Measurements from ENCODE around the gene ZBTB43.

The ZBTB43 gene

DNA sequence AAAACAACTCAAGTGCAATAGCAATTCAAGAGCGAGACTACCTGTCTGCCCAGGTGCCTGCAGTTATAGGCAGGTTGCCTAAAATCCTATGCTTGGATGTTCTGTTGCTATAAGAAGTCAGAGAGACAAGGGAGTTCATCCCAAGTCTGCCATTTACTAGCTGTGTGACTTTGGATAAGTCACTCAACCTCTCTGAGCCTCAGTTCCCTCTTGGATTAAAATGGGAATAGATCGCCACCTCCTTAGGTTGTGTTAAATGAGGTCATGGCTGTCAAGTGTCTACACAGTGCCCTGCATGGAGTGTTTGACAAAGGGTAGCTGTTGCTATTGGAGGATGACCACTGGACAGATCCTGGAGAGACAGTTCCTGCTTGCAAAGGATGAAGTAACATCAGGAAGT is 54.3 kb downstream of the ZBTB43 start:
- DNase-seq (ENCODE audit: low spot score) = no peak

DNA sequence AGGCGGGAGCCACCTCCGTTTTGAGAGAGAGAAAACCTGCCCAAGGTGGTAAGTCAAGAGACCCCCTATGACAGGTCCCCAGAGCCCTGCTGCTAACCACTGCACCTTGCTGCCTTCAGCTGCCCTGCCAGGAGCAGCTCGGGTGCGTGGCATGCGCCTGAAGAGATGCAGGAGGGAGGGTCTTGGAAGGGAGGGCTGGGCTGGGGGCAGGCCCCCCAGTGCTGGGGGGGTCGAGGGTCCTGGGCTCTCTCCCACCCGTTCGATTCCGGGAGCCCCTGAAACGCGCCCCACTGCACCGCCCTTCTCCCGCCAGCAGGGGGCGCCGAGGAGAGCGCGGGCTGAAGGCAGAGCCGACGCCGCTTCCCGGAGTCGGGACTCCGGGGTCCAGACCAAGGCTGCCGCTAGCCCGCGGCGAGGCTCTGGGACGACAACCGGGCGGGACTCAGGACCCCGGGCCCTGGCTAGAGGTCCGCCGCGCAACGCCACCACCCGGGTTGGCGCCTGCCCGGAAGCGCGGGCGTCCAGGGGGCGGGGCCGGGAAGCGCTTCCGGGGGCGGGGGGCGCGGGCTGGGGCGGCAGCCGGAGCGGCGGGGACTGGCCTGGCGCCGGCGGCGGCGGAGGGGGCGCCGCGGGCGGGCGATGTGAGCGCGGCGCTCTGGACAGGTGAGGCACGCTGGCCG is 55.4 kb downstream of the ZBTB43 start, which contains the start of gene ZBTB34:
Gene ZBTB34, plus strand, starts transcription at position 563 of the 680 bp plus-strand sequence. CDS start 18,761 bp downstream, outside the sequence.
- DNase-seq (ENCODE audit: low spot score) = peak; percentile 82

DNA sequence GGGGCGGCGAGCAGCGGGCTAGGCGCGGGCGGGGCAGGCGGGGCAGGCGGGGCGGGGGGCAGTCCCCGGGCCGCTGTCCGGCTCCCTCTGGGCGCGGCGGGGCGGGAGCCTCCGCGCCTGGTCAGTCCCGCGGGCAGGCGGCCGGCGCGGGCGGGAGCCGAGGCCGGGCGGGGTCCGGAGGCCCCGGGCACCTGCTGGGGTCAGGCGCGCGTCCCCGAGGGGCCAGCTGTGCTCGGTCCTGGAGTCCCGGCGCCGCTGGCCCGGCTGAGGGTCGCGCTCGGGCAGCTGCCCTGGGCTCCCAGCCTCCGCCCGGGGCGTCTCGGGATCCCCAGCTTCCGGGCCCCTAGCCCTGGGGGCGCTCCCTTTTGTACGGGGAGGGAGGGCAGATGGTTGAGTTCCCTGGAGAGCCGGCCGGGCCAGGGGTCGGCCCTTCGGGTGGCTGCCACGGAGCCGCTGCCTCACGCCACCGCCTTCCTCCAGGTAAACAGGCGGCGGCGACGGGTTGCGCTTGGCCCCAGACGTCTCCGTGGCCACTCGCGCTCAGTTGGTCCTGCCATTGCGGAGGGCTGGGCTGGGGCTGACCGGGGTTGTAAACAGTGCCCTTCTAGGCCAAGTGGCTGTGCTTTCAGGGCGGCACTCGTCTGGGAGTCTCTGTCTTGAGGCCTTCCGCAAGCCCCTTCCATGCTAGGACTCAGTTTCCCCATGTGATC is 56.1 kb downstream of the ZBTB43 start:
- peak; percentile 33 for DNase-seq (ENCODE audit: low spot score)

DNA sequence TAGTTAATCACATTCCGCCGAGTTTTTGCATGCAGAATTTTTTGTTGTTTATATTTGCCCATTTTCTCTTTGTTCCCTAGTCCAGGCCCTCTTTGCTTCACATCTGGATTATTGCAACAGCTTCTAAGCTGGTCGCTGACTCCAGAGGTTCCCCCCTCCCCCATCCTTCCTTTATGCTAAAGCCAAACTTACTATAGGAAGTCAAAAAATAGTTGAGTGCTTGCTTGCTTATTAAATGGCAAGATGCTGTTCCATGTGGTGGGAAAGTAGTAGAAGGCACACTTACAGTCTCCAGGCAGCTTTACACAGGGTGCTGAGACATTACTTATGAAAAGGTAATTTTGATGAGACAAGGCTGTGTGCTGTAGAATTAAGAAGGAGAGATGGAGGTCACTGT is 56.9 kb downstream of the ZBTB43 start:
- peak; percentile 55 for DNase-seq (ENCODE audit: low spot score)

DNA sequence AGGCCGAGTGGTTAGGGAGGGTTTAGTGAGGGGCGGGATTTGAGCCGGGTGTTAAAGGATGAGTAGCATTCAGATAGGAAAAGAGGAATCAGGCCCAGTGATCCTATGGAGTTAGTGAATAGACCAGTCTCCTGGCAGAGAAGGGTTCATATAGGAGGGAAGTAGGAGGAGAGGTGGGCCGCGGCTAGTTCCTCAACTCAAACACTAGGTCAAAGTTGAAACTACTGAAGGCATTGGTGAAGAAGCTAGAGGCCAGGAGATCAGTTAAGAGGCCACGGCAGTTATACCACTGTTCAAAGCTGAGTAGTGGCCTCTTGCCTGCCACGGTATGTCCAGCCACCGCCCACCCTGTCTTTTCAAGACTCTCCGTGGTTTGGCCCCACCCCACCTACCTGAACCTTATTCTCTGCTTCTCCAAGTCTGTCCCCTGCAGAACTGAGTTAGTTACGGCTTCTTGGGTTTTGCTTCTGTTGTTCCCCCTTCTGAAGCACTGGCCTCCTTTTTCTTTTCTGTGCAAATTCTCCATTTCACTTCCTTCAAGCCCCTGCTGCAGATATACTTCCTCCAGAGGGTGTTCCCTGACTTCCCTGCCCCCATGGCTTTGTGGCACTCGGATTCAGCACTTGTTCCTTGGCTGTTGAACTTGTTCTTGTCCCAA is 57.4 kb downstream of the ZBTB43 start:
- peak; percentile 33 for DNase-seq (ENCODE audit: low spot score)

DNA sequence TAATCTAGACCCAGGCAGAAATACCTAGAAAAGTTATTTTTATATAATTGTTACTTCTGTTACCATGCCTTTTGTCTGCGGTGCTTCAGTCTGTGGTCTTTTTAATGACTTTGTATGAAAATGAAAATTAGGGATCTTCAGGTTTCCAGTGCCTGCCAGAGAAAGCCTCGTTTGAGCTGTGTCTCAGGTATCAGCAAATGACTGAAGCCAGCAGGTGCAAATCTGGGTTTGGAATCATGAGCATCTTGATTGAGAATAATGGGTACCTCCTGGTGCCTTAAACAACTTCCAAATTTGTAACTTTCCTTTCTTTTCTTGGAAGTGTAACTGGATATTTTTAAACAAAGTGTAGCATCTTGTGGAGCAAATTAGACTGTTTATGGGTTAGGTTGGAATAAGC is 59.9 kb downstream of the ZBTB43 start:
- DNase-seq (ENCODE audit: low spot score) = no peak

DNA sequence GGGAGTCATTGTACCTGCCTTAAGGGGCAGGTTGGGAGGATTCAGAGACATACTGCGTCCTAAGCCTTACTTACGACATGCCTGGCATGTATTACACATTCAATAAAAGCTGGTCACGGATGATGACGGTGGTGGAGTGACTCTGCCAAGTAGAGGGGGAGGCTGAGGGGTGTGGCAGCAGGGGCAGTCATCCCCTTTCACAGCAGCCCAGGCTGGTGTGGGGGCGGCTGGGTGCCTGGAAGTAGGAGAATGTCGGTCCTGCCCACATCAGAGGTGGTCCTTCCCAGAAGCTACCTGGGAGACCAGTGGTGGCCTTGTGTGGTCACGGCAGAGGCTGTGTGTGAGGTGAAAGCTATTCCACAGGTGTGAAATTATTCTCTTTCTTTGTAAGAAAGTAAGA is 64.5 kb downstream of the ZBTB43 start:
- DNase-seq (ENCODE audit: low spot score) = no peak

DNA sequence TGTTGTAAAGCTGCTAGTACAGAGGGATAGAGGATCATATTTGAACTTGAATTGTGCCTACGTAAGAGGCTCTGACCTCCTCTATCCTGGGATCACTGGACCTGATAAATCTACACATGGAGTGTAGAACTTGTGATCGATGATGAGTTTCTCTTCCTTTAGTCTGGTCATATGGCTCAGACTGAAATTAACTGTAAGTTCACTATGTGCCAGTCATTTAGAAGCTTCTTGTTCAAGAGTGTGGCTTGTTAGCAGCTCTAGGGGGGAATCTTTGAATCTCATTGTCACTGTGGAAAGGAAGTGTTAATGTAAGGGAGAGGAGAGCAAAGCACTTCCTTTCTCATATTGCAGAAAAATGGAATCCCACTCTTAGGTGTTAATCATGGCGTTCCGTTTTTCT is 67.7 kb downstream of the ZBTB43 start:
- no peak for DNase-seq (ENCODE audit: low spot score)

DNA sequence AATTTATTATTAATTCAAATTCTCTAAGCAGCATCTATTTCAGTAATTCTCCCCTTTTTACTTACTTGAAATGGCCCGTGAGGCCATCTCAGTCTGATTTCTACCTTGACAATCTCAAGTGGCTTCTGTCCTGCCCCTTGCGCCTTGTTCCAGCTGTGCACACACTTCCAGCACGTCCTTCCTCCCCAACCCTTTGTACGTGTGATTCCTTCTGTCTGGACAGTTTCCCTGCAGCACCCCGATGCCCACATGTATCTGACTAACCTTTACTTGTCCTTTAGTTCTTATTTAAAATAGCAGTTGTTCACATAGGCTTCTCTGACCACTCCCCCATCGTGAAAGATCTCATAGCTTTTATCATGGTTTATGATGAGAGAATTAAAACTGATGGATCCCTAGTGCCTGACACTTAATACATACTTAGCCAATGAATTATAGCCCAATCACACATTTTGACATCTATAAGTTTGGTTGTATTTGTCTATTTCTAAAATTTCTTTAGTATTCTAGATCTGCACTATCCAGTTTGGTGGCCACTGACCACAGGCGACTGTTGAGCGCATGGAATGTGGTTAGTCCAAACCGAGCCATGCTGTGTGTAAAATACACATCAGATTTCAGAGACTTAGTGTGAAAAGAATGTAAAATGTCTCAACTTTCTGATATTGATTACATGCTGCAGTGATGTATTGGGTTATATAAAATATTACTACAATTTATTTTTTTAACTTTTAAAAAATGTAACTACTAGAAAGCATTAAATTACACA is 69.9 kb downstream of the ZBTB43 start:
- no peak for DNase-seq (ENCODE audit: low spot score)

DNA sequence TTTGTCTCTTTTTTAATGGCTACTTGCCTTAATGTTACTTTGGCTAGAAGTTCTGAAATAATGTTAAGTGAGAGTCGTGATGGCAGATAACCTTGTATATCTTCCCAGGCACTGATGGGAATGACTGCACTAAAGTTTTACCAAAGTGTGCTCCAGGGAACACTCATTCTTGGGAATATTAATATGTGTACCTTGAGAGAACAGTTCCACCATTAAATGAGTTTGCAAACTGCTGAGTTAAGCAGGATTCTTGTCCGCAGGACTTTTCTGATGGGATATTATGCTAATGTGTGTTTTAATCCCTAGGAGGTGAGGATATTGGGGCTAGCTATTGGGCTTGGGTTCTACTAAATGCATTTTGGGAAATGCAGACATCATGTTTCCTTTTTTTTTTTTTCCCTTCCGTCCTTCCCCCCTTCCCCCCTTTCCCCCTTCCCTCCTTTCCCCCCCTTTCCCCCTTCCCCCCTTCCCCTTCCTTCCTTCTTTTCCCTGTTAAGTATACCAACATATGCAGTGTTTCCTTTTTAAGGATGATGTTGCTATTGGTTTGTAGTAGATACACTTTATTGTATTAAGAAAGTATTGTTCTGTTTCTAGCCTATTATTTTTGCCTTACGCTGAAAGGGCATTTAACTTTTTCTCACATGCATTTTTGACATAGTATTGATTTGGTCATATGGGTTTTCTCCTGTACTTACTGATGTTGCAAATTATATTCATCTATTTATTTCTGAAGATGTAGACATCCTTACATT is 71.1 kb downstream of the ZBTB43 start:
- no peak for DNase-seq (ENCODE audit: low spot score)

DNA sequence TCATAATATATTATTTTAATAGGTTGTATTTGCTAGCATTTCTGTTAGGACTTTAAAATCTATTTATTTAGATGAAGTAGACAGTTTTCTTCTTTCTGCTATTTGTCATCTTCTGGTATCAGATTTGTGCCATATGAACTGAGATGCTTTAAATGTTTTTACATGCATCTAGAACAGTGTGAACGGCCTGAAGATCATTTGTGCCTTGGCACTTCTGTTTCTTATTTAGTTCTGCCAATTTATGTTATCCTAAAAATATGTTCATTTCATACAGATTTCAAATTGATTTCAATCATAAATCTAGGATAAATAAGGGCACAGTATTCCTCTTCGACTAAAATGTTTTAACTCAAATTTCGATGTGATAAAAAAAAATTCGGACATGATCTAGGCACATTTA is 71.7 kb downstream of the ZBTB43 start:
- no peak for DNase-seq (ENCODE audit: low spot score)

DNA sequence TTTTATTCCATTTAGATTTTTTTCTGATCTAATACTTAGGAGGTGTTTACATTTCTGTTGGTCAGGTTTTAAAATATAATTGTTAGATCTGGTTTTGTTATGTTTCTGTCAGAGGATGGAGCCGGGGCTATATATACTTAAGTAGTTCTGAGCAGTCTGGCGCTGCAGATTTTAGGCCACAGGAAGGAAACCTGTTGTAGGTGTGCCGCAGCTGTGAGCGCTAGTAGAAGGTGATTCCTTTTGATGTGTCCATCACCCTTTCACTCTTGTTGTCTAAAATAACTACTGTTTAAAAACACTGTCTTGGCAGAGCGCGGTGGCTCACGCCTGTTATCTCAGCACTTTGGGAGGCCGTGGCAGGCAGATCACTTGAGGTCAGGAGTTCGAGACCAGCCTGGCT is 72.6 kb downstream of the ZBTB43 start:
- no peak for DNase-seq (ENCODE audit: low spot score)

DNA sequence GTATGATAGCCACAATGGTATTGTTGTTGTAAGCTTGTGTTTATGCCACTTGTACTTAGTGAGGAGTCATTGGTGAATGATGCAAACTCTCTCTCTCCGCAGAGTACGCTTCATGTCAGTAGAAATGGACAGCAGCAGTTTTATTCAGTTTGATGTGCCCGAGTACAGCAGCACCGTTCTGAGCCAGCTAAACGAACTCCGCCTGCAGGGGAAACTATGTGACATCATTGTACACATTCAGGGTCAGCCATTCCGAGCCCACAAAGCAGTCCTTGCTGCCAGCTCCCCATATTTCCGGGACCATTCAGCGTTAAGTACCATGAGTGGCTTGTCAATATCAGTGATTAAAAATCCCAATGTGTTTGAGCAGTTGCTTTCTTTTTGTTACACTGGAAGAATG is 74.4 kb downstream of the ZBTB43 start:
- DNase-seq (ENCODE audit: low spot score) = no peak

DNA sequence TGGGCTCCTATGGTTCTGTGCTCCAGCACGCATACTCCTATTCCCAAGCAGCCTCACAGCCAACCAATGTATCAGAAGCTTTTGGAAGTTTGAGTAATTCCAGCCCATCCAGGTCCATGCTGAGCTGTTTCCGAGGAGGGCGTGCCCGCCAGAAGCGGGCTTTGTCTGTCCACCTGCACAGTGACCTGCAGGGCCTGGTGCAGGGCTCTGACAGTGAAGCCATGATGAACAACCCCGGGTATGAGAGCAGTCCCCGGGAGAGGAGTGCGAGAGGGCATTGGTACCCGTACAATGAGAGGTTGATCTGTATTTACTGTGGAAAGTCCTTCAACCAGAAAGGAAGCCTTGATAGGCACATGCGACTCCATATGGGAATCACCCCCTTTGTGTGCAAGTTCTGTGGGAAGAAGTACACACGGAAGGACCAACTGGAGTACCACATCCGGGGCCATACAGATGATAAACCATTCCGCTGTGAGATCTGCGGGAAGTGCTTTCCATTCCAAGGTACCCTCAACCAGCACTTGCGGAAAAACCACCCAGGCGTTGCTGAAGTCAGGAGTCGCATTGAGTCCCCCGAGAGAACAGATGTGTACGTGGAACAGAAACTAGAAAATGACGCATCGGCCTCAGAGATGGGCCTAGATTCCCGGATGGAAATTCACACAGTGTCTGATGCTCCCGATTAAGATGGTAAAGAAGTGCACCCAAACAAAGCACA is 75.5 kb downstream of the ZBTB43 start:
- no peak for DNase-seq (ENCODE audit: low spot score)

DNA sequence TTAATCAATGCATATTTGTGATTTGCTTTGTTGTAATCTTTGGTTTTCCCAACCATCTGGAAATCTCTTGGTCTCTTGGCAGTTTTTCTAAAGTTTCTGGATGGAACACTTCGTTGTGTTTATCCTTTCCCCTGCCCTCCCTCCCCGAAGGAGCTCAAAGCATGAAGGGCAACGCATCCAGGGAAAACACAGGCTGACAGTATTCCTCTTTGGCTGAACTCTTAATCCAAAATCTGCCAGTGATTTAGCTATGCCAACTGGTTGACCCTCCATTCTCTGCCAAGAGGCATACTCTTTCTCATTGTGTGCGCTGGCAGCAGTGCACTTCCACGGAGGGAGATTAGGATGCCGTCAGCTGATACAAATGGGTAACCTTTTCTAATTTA is 76.1 kb downstream of the ZBTB43 start:
- no peak for DNase-seq (ENCODE audit: low spot score)

DNA sequence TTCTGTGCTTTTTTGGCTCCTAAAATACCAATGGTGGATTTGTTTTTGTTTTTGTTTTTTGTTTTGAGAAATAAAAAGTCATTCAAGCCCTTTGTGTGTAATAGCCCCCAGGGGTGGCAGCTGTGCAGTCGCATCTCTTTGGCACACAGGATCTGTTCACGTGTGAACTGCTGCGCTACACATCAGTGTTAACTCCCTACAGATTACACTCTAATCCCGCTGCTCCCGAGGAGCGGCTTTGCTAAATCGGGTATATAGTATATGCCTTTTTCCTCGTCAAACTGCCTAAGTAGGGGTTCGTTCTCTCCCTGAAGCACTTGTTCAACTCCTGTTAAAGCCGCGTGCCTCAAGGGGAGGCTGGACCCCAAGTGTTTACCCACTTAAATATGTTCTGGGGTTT is 77.9 kb downstream of the ZBTB43 start:
- no peak for DNase-seq (ENCODE audit: low spot score)

DNA sequence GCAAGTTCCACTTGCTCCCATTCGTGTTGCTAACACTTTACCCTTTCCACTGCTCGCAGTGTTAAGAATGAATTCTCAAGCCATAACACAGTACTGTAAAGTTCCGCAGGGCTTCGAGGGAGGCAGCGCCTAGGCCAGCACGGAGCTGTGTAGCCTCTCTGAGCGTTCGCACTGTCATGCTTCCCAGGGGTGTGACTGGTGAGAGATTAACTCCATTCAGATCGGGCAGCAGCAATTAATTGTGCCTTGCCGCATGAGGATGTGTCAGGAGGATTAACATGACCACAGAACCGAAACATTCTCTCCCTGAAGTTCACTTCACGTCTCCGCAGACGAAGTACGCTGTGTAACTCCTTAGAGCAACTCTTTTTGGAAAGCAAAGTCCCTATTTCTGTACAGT is 78.8 kb downstream of the ZBTB43 start:
- DNase-seq (ENCODE audit: low spot score) = no peak

DNA sequence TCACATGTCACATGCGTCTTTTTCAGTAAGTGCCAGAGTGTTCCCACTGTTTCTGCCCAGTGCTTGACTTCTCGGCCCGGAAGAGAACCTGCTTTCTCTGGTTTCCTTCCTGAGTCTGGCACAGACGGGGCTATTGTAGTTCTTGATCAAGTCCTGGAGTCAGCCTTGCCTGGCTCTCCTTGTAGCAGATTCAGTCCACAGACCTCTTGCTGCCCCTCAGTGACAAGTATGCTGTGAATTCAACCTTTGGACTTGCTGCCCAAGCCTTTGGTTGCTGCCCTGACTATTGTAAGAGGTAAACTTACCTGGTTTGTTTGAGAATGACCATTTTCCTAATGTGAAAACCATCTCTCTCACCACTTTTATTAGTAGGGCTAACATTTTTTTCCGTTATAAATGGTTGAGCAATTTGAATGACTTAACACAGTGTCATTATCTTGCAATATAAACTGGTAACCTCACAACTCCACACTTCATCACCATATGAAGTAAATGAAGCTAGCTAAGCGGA is 80.3 kb downstream of the ZBTB43 start:
- DNase-seq (ENCODE audit: low spot score) = no peak

DNA sequence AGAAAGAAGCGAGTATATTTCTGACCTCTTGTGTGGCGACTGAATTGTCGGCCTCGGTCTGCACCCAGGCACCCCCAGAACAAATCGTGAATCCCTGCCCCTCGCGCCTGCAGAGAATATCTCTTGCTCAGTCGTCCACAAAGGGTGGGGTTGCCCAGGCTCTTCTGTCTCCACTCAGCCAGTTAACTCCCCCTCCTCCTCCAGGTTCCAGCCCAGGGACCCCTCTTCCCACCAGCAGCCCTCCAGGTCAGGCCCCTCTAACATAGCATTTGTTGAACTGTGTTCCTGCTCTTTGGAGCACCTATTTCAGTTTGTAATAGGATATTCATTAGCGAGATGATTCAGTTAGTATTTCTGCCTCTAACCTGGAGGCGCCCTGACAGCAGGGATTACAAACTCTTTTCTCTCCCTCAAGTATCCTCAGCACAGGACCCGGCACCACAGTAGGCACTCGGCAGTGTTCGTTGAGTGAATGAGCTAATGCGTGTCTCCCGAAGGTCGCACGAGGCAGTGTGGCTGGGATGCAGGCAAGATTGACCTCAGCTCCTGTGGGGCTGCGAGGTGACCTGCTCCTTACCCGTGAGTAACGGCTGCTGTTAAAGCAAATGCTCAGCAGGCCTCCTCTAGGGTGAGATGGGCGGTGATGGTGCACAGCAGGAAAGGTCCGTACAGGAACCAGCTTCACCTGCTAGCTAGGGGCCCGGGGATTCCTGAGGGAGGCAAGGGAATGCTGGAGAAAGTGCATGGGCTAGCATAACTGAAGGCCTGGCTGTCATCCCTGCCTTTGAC is 81.4 kb downstream of the ZBTB43 start:
- no peak for DNase-seq (ENCODE audit: low spot score)

DNA sequence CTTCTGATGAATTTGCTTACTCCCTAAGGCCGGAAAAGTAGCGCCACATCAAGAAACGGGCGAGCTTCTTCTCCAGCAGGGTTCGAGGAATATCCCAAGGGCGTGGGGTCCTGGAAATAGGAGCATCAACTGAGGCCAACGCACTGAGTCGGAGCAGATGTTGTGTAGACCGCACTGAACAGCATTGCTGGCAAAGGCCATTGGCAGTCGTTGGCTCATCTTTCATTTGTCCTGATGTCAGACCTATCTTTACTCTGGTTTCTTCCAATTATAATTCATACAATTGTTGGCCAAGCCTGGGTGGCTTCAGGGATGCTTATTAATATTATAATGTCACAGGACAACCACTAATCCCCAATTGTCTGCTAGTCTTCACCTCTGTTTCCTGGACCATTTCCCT is 82.1 kb downstream of the ZBTB43 start:
- no peak for DNase-seq (ENCODE audit: low spot score)
